ENCODE measurements around the gene ITIH5. TPM values are rescaled to one million over a fixed set of nuclear protein-coding genes. Genes with fewer than 3 reads are reported as not detected.

Gene ITIH5
- polyA plus RNA-seq, 3 donors, result not detected

DNA sequence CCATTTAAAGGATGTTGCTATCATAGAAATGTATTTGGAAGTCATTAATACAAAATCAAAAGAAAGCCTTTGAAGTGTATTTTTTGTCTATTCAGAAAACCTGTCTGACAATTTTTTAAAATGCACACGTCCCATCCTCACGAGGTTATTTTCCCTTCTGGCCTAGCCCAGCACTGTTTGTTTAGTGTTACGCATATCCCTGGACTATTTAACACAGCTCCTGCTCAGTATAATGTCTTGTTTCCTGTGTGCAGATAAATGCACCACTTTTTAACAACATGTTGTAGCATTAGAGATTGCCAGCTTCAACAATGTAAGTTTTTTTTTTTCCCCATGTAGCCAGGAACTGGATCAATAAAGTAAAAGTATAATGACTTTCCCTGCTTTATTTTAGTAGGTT, 153.3 kb downstream of the ITIH5 start:
- peaks cover 3 to 5% of the 10 kb centered on the region in 2 donors for H3K36me3 Mint-ChIP-seq
- Histone ChIP-seq H3K9me3 (replicated peaks in 1 of 2; ENCODE audit: control insufficient read depth in 1 of 2, insufficient read depth in 1 of 2, low read length in 2 of 2) (peaks cover 8 to 15% of the 10 kb centered on the region in 2 donors), H4K20me1 (ENCODE audit: insufficient read depth, low read length) (no peaks in the 10 kb centered on the region), H3K9ac (ENCODE audit: insufficient read depth, low read length, poor library complexity, severe bottlenecking) (no peak overlapping the region), H3K4me1 (ENCODE audit: control insufficient read depth in 1 of 2, insufficient read depth in 2 of 2, low read length in 2 of 2) (peaks cover 4 to 5% of the 10 kb centered on the region in 2 donors), H3K4me3 (replicated peaks in 1 of 3; ENCODE audit: low read depth in 2 of 3, low read length in 3 of 3) (no peak overlapping the region), H3K36me3 (replicated peaks in 1 of 2; ENCODE audit: control insufficient read depth in 1 of 2, insufficient read depth in 2 of 2, low read length in 2 of 2) (no peaks in the 10 kb centered on the region), H2AFZ (ENCODE audit: insufficient read depth, low read depth, low read length, poor library complexity, severe bottlenecking) (no peak overlapping the region), H3K27me3 (ENCODE audit: control insufficient read depth in 2 of 2, insufficient read depth in 2 of 2, low read length in 2 of 2) (no peaks in the 10 kb centered on the region), H3K4me2 (replicated peaks; ENCODE audit: extremely low read depth, low read length, poor library complexity, severe bottlenecking) (no peak overlapping the region), H3K79me2 (ENCODE audit: insufficient read depth, low read length) (no peaks in the 10 kb centered on the region), H3K27ac (ENCODE audit: low read depth in 1 of 2, low read length in 2 of 2) (no peak overlapping the region)
- DNase-seq, result no peak
- intact Hi-C loops (cut with micrococcal nuclease), result no loop called here
- TF ChIP-seq, protein P1, sequence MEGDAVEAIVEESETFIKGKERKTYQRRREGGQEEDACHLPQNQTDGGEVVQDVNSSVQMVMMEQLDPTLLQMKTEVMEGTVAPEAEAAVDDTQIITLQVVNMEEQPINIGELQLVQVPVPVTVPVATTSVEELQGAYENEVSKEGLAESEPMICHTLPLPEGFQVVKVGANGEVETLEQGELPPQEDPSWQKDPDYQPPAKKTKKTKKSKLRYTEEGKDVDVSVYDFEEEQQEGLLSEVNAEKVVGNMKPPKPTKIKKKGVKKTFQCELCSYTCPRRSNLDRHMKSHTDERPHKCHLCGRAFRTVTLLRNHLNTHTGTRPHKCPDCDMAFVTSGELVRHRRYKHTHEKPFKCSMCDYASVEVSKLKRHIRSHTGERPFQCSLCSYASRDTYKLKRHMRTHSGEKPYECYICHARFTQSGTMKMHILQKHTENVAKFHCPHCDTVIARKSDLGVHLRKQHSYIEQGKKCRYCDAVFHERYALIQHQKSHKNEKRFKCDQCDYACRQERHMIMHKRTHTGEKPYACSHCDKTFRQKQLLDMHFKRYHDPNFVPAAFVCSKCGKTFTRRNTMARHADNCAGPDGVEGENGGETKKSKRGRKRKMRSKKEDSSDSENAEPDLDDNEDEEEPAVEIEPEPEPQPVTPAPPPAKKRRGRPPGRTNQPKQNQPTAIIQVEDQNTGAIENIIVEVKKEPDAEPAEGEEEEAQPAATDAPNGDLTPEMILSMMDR (IDR thresholded peaks at IDR 0.05), result no peak
- H3K4me1 Mint-ChIP-seq, result peaks cover 17% of the 10 kb centered on the region
- no peak overlapping the region for H3K27ac Mint-ChIP-seq
- H3K4me3 Mint-ChIP-seq, result no peak overlapping the region
- no CpG with 5 or more reads among the region's 3 CpGs for WGBS (ENCODE audit: insufficient coverage)
- H3K9me3 Mint-ChIP-seq, result peaks cover 11 to 19% (median 15%) of the 10 kb centered on the region in 7 donors
- H3K27me3 Mint-ChIP-seq (ENCODE audit: low read depth in 3 of 3), result peaks cover 0 to 5% (median 3%) of the 10 kb centered on the region in 3 donors

DNA sequence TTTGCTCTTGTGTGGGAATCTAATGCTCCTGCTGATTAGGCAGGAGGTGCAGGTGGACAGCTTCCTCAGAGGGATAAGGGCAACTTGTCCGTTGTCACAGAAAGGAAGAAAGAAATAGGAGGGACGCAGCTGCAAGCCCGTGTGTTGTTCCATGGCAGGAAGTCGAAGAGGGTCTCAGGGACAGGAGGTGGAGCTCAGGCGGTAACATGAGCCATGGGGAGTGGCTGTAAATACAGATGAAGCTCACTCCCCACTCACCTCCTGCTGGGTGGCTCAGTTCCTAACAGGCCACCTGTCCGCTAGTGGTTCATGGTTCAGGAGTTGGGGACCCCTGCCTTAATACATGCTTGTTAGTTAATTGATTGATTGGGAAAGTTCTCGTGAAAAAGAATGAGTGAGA, 154.3 kb downstream of the ITIH5 start:
- H2AFZ ChIP-seq (ENCODE audit: insufficient read depth, low read depth, low read length, poor library complexity, severe bottlenecking), result no peak overlapping the region
- H3K4me1 ChIP-seq (ENCODE audit: control insufficient read depth in 1 of 2, insufficient read depth in 2 of 2, low read length in 2 of 2), result peaks cover 13% of the 10 kb centered on the region in 2 donors
- H3K4me3 ChIP-seq (replicated peaks in 1 of 3; ENCODE audit: low read depth in 2 of 3, low read length in 3 of 3), result no peak overlapping the region
- Mint-ChIP-seq H3K27ac (no peak overlapping the region), H3K4me3 (no peak overlapping the region), H3K27me3 (ENCODE audit: low read depth in 3 of 3) (peaks cover 0 to 5% (median 3%) of the 10 kb centered on the region in 3 donors), H3K9me3 (peaks cover 11 to 21% (median 15%) of the 10 kb centered on the region in 7 donors), H3K4me1 (peaks cover 17% of the 10 kb centered on the region), H3K36me3 (peaks cover 3 to 5% of the 10 kb centered on the region in 2 donors)
- DNase-seq, result no peak
- H3K36me3 ChIP-seq (replicated peaks in 1 of 2; ENCODE audit: control insufficient read depth in 1 of 2, insufficient read depth in 2 of 2, low read length in 2 of 2), result no peaks in the 10 kb centered on the region
- H3K9me3 ChIP-seq (replicated peaks in 1 of 2; ENCODE audit: control insufficient read depth in 1 of 2, insufficient read depth in 1 of 2, low read length in 2 of 2), result peaks cover 8 to 15% of the 10 kb centered on the region in 2 donors
- H3K27me3 ChIP-seq (ENCODE audit: control insufficient read depth in 2 of 2, insufficient read depth in 2 of 2, low read length in 2 of 2), result no peaks in the 10 kb centered on the region
- no peaks in the 10 kb centered on the region for H3K79me2 ChIP-seq (ENCODE audit: insufficient read depth, low read length)
- WGBS (ENCODE audit: insufficient coverage), result 63% methylated on average over 1 of the region's 7 CpGs
- H4K20me1 ChIP-seq (ENCODE audit: insufficient read depth, low read length), result no peaks in the 10 kb centered on the region
- H3K27ac ChIP-seq (ENCODE audit: low read depth in 1 of 2, low read length in 2 of 2), result no peak overlapping the region
- no peak overlapping the region for H3K9ac ChIP-seq (ENCODE audit: insufficient read depth, low read length, poor library complexity, severe bottlenecking)
- no peak overlapping the region for H3K4me2 ChIP-seq (replicated peaks; ENCODE audit: extremely low read depth, low read length, poor library complexity, severe bottlenecking)
- TF ChIP-seq, protein P1 (IDR thresholded peaks at IDR 0.05), result no peak
- intact Hi-C loops (cut with micrococcal nuclease), result no loop called here
